ENCODE measurements around the gene PITX3.

The PITX3 gene

DNA sequence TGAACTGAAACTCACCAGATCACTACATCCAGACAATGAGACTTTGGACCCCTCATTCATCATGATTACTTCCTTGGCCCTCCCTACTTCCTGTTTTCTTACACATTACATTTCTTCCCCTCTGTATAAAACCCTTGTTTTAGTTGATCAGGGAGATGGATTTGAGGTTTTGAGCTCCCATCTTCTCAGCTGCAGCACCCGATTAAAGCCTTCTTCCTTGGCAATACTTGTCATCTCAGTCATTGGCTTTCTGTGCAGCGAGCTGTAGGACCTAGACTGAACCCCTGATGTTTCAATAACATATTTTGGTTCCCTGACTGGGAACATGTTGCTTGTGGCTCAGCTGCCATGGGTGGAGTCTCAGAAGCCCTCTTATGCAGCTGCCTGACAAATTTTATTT is 56.0 kb downstream of the PITX3 start:
- TF ChIP-seq, protein P1, sequence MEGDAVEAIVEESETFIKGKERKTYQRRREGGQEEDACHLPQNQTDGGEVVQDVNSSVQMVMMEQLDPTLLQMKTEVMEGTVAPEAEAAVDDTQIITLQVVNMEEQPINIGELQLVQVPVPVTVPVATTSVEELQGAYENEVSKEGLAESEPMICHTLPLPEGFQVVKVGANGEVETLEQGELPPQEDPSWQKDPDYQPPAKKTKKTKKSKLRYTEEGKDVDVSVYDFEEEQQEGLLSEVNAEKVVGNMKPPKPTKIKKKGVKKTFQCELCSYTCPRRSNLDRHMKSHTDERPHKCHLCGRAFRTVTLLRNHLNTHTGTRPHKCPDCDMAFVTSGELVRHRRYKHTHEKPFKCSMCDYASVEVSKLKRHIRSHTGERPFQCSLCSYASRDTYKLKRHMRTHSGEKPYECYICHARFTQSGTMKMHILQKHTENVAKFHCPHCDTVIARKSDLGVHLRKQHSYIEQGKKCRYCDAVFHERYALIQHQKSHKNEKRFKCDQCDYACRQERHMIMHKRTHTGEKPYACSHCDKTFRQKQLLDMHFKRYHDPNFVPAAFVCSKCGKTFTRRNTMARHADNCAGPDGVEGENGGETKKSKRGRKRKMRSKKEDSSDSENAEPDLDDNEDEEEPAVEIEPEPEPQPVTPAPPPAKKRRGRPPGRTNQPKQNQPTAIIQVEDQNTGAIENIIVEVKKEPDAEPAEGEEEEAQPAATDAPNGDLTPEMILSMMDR (IDR thresholded peaks at IDR 0.05; ENCODE audit: low read length, missing control alignments) = no peak
- DNase-seq (ENCODE audit: low read depth) = no peak
- no peak overlapping the region for H3K4me3 ChIP-seq (replicated peaks; ENCODE audit: low read depth, low read length)

GRCh38 chr10:102184606-102185005 is 56.7 kb downstream of the PITX3 start:
- no peak for DNase-seq (ENCODE audit: low read depth)
- TF ChIP-seq, protein P1 (IDR thresholded peaks at IDR 0.05; ENCODE audit: low read length, missing control alignments) = no peak
- no peak overlapping the region for H3K4me3 ChIP-seq (replicated peaks; ENCODE audit: low read depth, low read length)
